GM20431 (cell line): ENCODE data around the gene TEX14.

Source experiments
- in situ Hi-C: fragments of 300-500 bp; cut with MseI, MboI; formaldehyde crosslinking; loops from one replicate; pipeline ENCODE4 v1.15.0; 2020; ENCODE audit warnings: low sequenced_read_pairs; ENCODE audit not compliant: unreplicated experiment

The TEX14 gene

GRCh38 chr17:58513965-58514769, 177.7 kb downstream of the TEX14 start, which contains the start of gene MTMR4:
MTMR4 (minus strand) TSS chr17:58514638; CDS start chr17:58514407, 231 bp downstream.
- in situ Hi-C loops, result no loop called here

- in situ Hi-C loops, result no loop called here
Measured at GRCh38 chr17:58513267-58513964, 178.4 kb downstream of the TEX14 start.

GRCh38 chr17:58510075-58510474, 181.8 kb downstream of the TEX14 start:
- in situ Hi-C loops, result no loop called here

GRCh38 chr17:58508341-58509067, 183.3 kb downstream of the TEX14 start:
- in situ Hi-C loops, result no loop called here

- in situ Hi-C loops, result no loop called here
Measured at GRCh38 chr17:58507123-58507634, 184.7 kb downstream of the TEX14 start.
